CD4-positive, alpha-beta T cell (primary cell): ENCODE measurements around the gene SRGAP2B. TPM values are rescaled to one million over a fixed set of nuclear protein-coding genes. Genes with fewer than 3 reads are reported as not detected.
A peak's percentile ranks its signal among the peaks of the same experiment; 100 is the strongest.
"Not testable (repeated sequence)": the region's sequence is repeated elsewhere in the genome, so short reads cannot be mapped to it uniquely, and the experiment has no call there.

ENCODE experiments used
- ATAC-seq: fragments of 200-7000 bp; cut with Tn5 transposase; one replicate; pipeline ENCODE4 v1.10.0; 2022; ENCODE audit warnings: mild to moderate bottlenecking; ENCODE audit not compliant: poor library complexity
- CTCF ChIA-PET: fragments of 350-600 bp; sonication (Branson Sonifier 250); formaldehyde crosslinking; loops from one replicate; lab custom pipeline; 2021; ENCODE audit warnings: antibody characterized with exemption, inconsistent platforms; lab: Charles Lee
- POLR2A ChIA-PET: fragments of 350-600 bp; sonication (Branson Sonifier 250); formaldehyde crosslinking; loops from one replicate; lab custom pipeline; 2021; ENCODE audit warnings: antibody characterized with exemption, inconsistent platforms; lab: Charles Lee
- DNase-seq, 14 experiments: peaks; one replicate each; pipeline ENCODE4 v3.0.0-alpha.2; 2013 to 2020; ENCODE audit warnings: mixed read lengths in 2 of 14
- H3K27ac ChIP-seq, 2 donors: one replicate each; pipeline versions ENCODE4 v1.5.1 to v1.7.0; 2013; ENCODE audit warnings: low read length in 2 of 2, low read depth in 1 of 2, mild to moderate bottlenecking in 1 of 2
- H3K27me3 ChIP-seq, 2 experiments: 1 replicate in 1 of 2; 2 replicates in 1 of 2; pipeline versions ENCODE4 v1.6.1 to v1.7.0; 2013; ENCODE audit warnings: low read length in 2 of 2, control low read depth in 1 of 2, mild to moderate bottlenecking in 1 of 2, moderate library complexity in 1 of 2; ENCODE audit not compliant: insufficient read depth in 2 of 2, control insufficient read depth in 1 of 2
- H3K36me3 ChIP-seq: one replicate; pipeline ENCODE4 v1.6.1; 2013; ENCODE audit warnings: low read length, control low read depth; ENCODE audit not compliant: insufficient read depth
- H3K4me1 ChIP-seq: one replicate; pipeline ENCODE4 v1.6.1; 2013; ENCODE audit warnings: low read length, control low read depth; ENCODE audit not compliant: insufficient read depth
- H3K4me3 ChIP-seq: one replicate; pipeline ENCODE4 v1.5.1; 2013; ENCODE audit warnings: mild to moderate bottlenecking, low read length, moderate library complexity
- H3K9me3 ChIP-seq, 2 experiments: 1 replicate in 1 of 2; 2 replicates in 1 of 2; pipeline versions ENCODE4 v1.6.1 to v1.7.0; 2013; ENCODE audit warnings: low read length in 2 of 2, mild to moderate bottlenecking in 2 of 2, control low read depth in 1 of 2, moderate library complexity in 1 of 2; ENCODE audit not compliant: control insufficient read depth in 1 of 2, insufficient read depth in 1 of 2
- H3K27ac Mint-ChIP-seq: one replicate; pipeline ENCODE4 v1.8.0; 2020; ENCODE audit warnings: mixed read lengths
- H3K27me3 Mint-ChIP-seq: one replicate; pipeline ENCODE4 v1.8.0; 2021; ENCODE audit warnings: mixed read lengths
- H3K36me3 Mint-ChIP-seq: one replicate; pipeline ENCODE4 v1.8.0; 2021; ENCODE audit warnings: low read depth, mixed read lengths
- H3K4me1 Mint-ChIP-seq: one replicate; pipeline ENCODE4 v1.8.0; 2021; ENCODE audit warnings: low read depth, mixed read lengths
- H3K4me3 Mint-ChIP-seq: one replicate; pipeline ENCODE4 v1.8.0; 2020; ENCODE audit warnings: mild to moderate bottlenecking, mixed read lengths
- H3K9me3 Mint-ChIP-seq: one replicate; pipeline ENCODE4 v1.8.0; 2020; ENCODE audit warnings: mixed read lengths
- intact Hi-C, 2 experiments: fragments of 100-400 bp; cut with DNase I in 1 of 2; cut with micrococcal nuclease in 1 of 2; formaldehyde crosslinking; loops; one replicate each; pipeline versions ENCODE4 v1.15.1 to v1.9.0; 2023 to 2025; cut with DNase I, micrococcal nuclease
- polyA plus RNA-seq, 2 donors: library from polyadenylated mRNA; unstranded; fragments of 120-200 nt; gene quantifications; one replicate each; pipeline ENCODE4 v1.2.1, GENCODE V29; 2013
- total RNA-seq, 174 experiments: library from RNA in 2 of 174; stranded (reverse) in 2 of 174; gene quantifications; one replicate each; pipeline ENCODE4 v1.2.3 and lab custom pipeline; 2021 to 2026

SRGAP2B gene
- total RNA-seq (10 to 100 TPM; 11.4 to 11.6 TPM), total RNA-seq (lab: John Stamatoyannopoulos, UW) (0.38 to 6.4 (median 2.4) reads per million in 172 experiments)
- polyA plus RNA-seq (2013, experiment 1 of 2): 5.9 TPM
- 6.8 TPM for polyA plus RNA-seq (2013, experiment 2 of 2)

DNA sequence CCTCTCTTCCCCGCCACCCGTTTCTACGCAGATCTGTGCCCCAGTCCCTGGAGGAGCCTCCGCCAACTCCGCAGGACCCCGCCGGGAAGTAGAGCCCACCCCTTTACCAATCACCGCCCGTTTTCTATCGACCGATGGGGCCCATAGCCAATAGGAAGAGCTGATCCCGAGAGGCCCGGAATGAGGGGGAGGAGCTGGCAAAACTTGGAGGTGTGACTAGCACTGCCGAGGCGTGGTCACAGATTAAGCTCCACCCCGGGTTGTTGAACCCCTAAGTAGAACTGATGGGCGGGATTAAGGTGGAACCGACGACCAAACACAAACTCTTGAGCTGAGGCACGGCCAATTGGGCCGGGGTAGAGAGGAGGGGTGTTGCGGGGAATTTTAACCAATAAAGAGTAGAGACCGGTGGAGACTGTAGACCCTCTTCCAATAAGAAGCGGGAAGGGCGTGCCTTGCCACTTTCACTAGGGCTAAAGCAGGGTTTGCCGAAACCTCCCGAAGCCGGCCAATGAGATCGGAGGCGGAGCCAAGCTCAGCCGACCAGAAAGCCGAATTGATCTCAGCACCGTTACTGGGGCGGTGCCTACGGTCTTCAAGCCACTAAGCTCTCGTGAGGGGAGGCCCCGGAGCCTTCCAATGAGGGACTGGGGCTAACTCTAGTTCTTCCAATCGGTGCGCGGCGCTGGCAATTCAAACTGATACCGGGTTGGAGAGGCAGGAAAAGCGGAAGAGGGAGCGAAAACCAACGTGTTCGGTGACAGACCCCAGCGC, at the start of gene SRGAP2B, which contains the start of gene FAM72D:
SRGAP2B (minus strand) TSS at position 45 of the 774 bp plus-strand sequence. CDS start 2,427 bp downstream, outside the sequence.
FAM72D (plus strand) TSS at position 691 of the 774 bp plus-strand sequence. CDS start 874 bp downstream, outside the sequence.
- H3K4me3 ChIP-seq: peak within 1 kb of the TSS; percentile 48
- H3K27ac ChIP-seq, intact Hi-C loops, H3K36me3 Mint-ChIP-seq, H3K4me1 ChIP-seq, H3K27me3 ChIP-seq, H3K9me3 ChIP-seq, H3K9me3 Mint-ChIP-seq, POLR2A ChIA-PET, H3K4me3 Mint-ChIP-seq, DNase-seq, H3K27ac Mint-ChIP-seq, CTCF ChIA-PET, H3K36me3 ChIP-seq, H3K4me1 Mint-ChIP-seq, H3K27me3 Mint-ChIP-seq: not testable (repeated sequence)
- peak; percentile 81 for ATAC-seq

DNA sequence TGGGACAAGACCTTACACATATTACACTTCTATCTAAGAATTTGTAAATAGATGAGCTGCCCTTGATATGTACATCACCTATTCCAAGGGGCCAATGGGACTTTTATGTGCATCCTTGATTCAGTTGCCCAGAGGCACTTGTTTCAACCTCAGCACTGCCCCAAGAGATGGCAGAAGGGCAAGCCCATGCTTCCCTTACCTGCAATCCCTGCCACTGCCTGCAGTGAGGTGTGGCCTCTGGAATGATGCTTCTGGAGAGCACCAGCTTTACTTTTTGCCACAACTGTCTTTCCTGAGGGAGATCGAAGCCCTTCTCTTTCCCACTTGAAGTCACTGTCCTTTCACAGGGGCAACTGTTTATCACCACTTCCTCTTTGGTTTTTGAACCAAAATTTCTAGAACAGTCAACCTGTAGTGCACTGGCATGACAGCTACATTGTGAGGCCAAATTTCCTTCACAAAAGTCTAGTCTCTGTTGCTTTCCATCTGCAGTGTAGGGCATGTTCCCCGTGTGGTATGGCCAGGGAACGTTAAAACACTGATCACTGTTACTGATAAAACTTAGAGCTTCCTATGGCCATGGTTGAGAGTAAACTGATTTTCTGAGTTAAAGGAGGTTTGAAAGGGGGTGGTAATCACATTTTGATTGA, 49.3 kb upstream of the SRGAP2B start:
- intact Hi-C loops, H3K27me3 ChIP-seq, POLR2A ChIA-PET, H3K27ac ChIP-seq, H3K36me3 Mint-ChIP-seq, ATAC-seq, H3K9me3 ChIP-seq, CTCF ChIA-PET, H3K4me3 Mint-ChIP-seq, H3K4me3 ChIP-seq, H3K36me3 ChIP-seq, DNase-seq, H3K4me1 ChIP-seq, H3K27ac Mint-ChIP-seq, H3K27me3 Mint-ChIP-seq, H3K9me3 Mint-ChIP-seq, H3K4me1 Mint-ChIP-seq: not testable (repeated sequence)

DNA sequence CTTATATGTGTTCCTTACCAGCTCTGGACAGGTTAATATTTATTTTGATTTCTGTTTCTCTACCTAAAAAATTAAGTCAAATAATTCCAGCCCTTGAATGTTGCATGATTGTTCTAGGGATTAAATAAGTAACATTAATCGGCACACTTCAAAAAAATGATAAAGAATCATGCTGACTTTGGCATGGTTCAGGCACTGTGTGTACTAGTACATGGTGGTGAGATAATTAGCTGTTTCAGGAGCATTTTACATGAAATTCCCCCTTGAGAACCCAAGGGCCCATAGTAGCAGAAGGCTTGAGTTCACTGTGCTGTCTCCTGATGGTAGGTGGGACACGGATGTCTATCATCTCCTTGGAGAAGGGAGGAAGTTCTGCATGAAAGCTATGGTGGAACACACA, 45.4 kb upstream of the SRGAP2B start:
- H3K27me3 Mint-ChIP-seq, H3K27me3 ChIP-seq, H3K27ac ChIP-seq, H3K4me1 Mint-ChIP-seq, H3K9me3 Mint-ChIP-seq, CTCF ChIA-PET, H3K4me1 ChIP-seq, H3K27ac Mint-ChIP-seq, ATAC-seq, H3K4me3 ChIP-seq, H3K36me3 ChIP-seq, intact Hi-C loops, POLR2A ChIA-PET, H3K4me3 Mint-ChIP-seq, H3K36me3 Mint-ChIP-seq, H3K9me3 ChIP-seq, DNase-seq: not testable (repeated sequence)

DNA sequence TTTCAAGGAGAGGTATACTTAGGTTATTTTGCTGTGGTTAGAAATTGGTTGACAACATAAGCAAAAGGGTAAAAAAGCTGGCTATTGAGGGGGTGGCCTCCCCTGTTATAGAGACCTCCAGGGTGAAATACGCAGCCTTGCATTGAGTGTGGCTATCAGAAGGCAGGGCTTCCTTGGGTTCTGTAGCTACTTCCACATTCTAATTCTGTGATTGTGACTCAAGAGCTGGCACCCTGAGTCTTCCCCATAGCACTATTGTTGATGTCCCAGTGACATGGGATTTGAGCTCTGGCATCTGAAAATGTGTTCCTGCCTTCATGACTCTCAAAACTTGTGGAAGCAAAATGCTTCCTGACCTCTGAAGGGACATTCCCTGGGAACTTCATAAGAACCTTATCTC, 39.3 kb upstream of the SRGAP2B start:
- intact Hi-C loops, H3K4me3 Mint-ChIP-seq, H3K36me3 Mint-ChIP-seq, H3K27ac ChIP-seq, H3K4me3 ChIP-seq, DNase-seq, H3K36me3 ChIP-seq, H3K27ac Mint-ChIP-seq, H3K9me3 ChIP-seq, ATAC-seq, H3K4me1 ChIP-seq, CTCF ChIA-PET, H3K4me1 Mint-ChIP-seq, H3K9me3 Mint-ChIP-seq, H3K27me3 ChIP-seq, H3K27me3 Mint-ChIP-seq, POLR2A ChIA-PET: not testable (repeated sequence)

DNA sequence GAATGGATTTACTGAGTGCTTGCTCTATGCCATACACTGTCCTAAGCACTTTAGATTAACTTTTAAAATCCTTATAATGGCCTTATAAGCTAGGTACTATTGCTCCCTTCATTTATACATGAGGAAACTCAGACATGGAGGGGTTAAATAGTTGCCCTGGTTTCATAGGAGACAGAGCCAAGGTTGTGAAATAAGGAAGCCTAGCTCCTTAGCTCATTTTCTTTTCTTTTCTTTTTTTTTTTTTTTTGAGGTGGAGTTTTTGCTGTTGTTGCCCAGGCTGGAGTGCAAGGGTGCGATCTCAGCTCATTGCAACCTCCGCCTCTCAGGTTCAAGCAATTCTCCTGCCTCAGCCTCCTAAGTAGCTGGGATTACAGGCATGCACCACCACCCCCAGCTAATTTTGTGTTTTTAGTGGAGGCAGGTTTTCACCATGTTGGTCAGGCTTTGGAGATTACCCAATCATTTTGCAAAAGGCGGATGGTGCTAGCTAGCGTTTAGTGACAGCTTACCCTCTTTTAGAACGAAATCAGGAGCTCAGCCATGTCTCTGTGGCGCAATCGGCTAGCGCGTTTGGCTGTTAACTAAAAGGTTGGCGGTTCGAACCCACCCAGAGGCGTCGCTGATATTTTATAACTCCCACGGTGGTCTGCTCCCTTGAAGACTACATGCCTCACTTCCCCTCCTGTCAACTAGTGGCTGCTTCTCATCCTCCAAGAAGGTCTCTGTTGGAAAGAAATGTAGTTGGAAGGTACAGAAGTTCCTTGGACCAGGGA, 33.8 kb upstream of the SRGAP2B start:
- H3K4me3 Mint-ChIP-seq, H3K27me3 ChIP-seq, H3K9me3 Mint-ChIP-seq, ATAC-seq, H3K27me3 Mint-ChIP-seq, intact Hi-C loops, CTCF ChIA-PET, H3K4me1 Mint-ChIP-seq, H3K36me3 ChIP-seq, H3K4me1 ChIP-seq, H3K27ac ChIP-seq, POLR2A ChIA-PET, H3K9me3 ChIP-seq, H3K36me3 Mint-ChIP-seq, H3K4me3 ChIP-seq, H3K27ac Mint-ChIP-seq: not testable (repeated sequence)
- peak in 2 of 14 experiments; percentile 0 to 1 for DNase-seq

DNA sequence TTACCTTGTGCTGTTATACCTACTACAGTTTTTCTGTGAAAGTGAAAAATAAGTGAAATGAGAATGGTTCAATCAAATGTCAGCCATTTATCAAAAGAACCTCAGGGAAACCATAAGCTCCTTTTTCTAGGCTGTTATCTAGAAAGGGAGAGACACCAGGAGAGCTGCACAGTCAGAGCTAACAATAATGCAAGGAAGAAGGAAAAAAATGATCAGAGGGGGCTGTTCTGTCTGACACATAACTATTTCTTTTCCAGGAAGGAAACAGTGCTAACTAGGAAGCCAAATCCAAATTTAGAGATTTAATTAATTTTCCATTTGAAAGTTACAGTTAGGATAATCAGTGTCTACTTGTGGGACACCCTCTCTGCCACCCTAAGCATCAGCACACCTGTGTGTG, 32.0 kb upstream of the SRGAP2B start:
- H3K27me3 ChIP-seq, H3K27ac ChIP-seq, H3K27me3 Mint-ChIP-seq, H3K4me3 ChIP-seq, H3K4me1 ChIP-seq, ATAC-seq, H3K9me3 Mint-ChIP-seq, H3K27ac Mint-ChIP-seq, H3K36me3 ChIP-seq, CTCF ChIA-PET, H3K9me3 ChIP-seq, H3K36me3 Mint-ChIP-seq, intact Hi-C loops, H3K4me1 Mint-ChIP-seq, DNase-seq, H3K4me3 Mint-ChIP-seq, POLR2A ChIA-PET: not testable (repeated sequence)
